Spleen (tissue), 11 donors: ENCODE results near the gene ST3GAL2. TPM values are rescaled to one million over a fixed set of nuclear protein-coding genes. Genes with fewer than 3 reads are reported as not detected.

Experiments used
- DNase-seq: peaks from one replicate; pipeline ENCODE4 v3.0.0-alpha.2; 2020
- H3K27ac ChIP-seq, 8 donors: fragments of 200-600 bp; sonication (generic) in 7 of 8; 1 replicate in 4 of 8; 2 replicates in 4 of 8; pipeline versions ENCODE4 v1.5.0 to v1.8.0; 2016 to 2021; ENCODE audit warnings: inconsistent platforms in 4 of 8, mild to moderate bottlenecking in 4 of 8, moderate library complexity in 1 of 8
- H3K27me3 ChIP-seq, 7 donors: fragments of 200-600 bp; sonication (generic) in 6 of 7; replicated peaks in 1 of 7; 1 replicate in 4 of 7; 2 replicates in 3 of 7; pipeline versions ENCODE4 v1.5.0 to v1.8.0; 2016 to 2021; ENCODE audit warnings: inconsistent platforms in 3 of 7, mild to moderate bottlenecking in 1 of 7
- H3K36me3 ChIP-seq, 6 donors: fragments of 200-600 bp; sonication (generic) in 5 of 6; 1 replicate in 4 of 6; 2 replicates in 2 of 6; pipeline versions ENCODE4 v1.5.0 to v1.8.0; 2016 to 2021; ENCODE audit warnings: inconsistent platforms in 2 of 6
- H3K4me1 ChIP-seq, 6 donors: fragments of 200-600 bp; sonication (generic) in 5 of 6; 1 replicate in 3 of 6; 2 replicates in 3 of 6; pipeline versions ENCODE4 v1.5.0 to v1.8.0; 2016 to 2021; ENCODE audit warnings: inconsistent platforms in 3 of 6
- H3K4me3 ChIP-seq, 8 donors: fragments of 200-600 bp; sonication (generic) in 7 of 8; 1 replicate in 4 of 8; 2 replicates in 4 of 8; pipeline versions ENCODE4 v1.5.0 to v1.8.0; 2016 to 2021; ENCODE audit warnings: inconsistent platforms in 4 of 8, mild to moderate bottlenecking in 4 of 8, moderate library complexity in 2 of 8
- H3K9me3 ChIP-seq, 8 donors: fragments of 200-600 bp; sonication (generic) in 7 of 8; 1 replicate in 4 of 8; 2 replicates in 4 of 8; pipeline versions ENCODE4 v1.5.0 to v1.8.0; 2016 to 2021; ENCODE audit warnings: inconsistent platforms in 4 of 8
- POLR2A ChIP-seq, 3 donors: fragments of 450-650 bp; IDR thresholded peaks; one replicate each; pipeline ENCODE4 v1.5.1; 2017; ENCODE audit warnings: antibody characterized with exemption in 3 of 3, mild to moderate bottlenecking in 1 of 3
- POLR2AphosphoS5 ChIP-seq, 3 donors: sonication (generic); formaldehyde crosslinking; IDR thresholded peaks; one replicate each; pipeline ENCODE4 v1.5.1; 2017; ENCODE audit warnings: antibody characterized with exemption in 3 of 3
- WGBS, 5 donors: extraction: QIAGEN DNeasy Blood & Tissue Kit in 3 of 5; methylation state at CpG; one replicate each; pipeline versions ENCODE4 v1.1.5 to v1.1.7; 2013 to 2018; 5-methylcytosine and 5-hydroxymethylcytosine counted together
- intact Hi-C: fragments of 100-400 bp; cut with DNase I; formaldehyde crosslinking; loops from one replicate; pipeline ENCODE4 v1.15.0; 2023; ENCODE audit warnings: low total_unique reads
- polyA plus RNA-seq, 3 donors: library from polyadenylated mRNA; stranded (reverse); fragments of 200-250 nt; gene quantifications; one replicate each; pipeline ENCODE4 v1.2.1, GENCODE V29; 2013
- total RNA-seq, 7 donors: library from RNA; depleted of rRNA in 3 of 7; stranded (reverse); fragments of >200 nt in 3 of 7; fragmentation: NEBNext Ultra II Directional in 4 of 7; extraction: Animal tissue kit (Norgen Biotek cat#: 25700) in 4 of 7; gene quantifications; one replicate each; pipeline versions ENCODE4 v1.1.0 to v1.2.1, GENCODE V29; 2016 to 2021
- TF ChIP-seq, protein P1 (sequence below), 11 experiments: fragments of 200-600 bp in 7 of 11; fragments of 450-650 bp in 4 of 11; sonication (generic) in 4 of 11; IDR thresholded peaks in 8 of 11; conservative IDR thresholded peaks in 3 of 11; 1 replicate in 7 of 11; 2 replicates in 4 of 11; pipeline versions ENCODE4 v1.4.0 to v1.8.0; 2016 to 2021; ENCODE audit warnings: antibody characterized with exemption in 11 of 11, inconsistent platforms in 4 of 11, mild to moderate bottlenecking in 1 of 11
- donor health status: healthy with polysubstance abuse.
- donor health status: DM: no; HTN: no; CAD: no; lungs with moderate emphysema.
- donor health status: DM: no; HTN: no; CAD: no.
- donor health status: Bipolar disorder and iron deficiency.
- donor health status: healthy.
- donor health status: DM: no; HTN: no; CAD: no.
- donor health status: DM: yes; HTN: yes; CAD: no.

Gene ST3GAL2
- total and polyA plus RNA-seq, 10 donors, result 5.2 to 66.9 (median 43.7) TPM

DNA sequence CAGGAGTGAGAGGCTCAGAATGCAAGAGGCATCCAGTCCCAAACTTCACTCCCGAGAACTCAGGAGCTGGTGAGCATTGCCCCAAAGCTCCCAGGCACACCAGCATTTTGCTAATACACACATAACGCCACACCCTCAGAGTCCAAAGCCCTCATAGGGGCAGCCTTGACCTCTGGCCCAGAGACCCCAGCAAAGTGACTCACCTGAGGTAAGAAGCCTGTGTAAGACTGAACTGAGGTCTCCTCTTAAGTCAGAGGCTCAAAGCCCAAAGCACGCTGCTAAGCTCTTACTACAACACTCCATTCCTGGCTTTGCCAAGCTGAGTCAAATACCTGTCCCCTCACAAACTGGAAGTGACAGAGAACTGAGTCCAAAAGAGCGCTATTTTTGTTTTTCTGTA, 16.4 kb downstream of the ST3GAL2 start:
- H3K27ac ChIP-seq, result peak overlapping the region in 6 of 8 donors; percentile 74 to 96 (median 84)
- no peak for TF ChIP-seq POLR2AphosphoS5 (IDR thresholded peaks at IDR 0.05)
- TF ChIP-seq POLR2A (IDR thresholded peaks at IDR 0.05), result no peak
- TF ChIP-seq, protein P1, sequence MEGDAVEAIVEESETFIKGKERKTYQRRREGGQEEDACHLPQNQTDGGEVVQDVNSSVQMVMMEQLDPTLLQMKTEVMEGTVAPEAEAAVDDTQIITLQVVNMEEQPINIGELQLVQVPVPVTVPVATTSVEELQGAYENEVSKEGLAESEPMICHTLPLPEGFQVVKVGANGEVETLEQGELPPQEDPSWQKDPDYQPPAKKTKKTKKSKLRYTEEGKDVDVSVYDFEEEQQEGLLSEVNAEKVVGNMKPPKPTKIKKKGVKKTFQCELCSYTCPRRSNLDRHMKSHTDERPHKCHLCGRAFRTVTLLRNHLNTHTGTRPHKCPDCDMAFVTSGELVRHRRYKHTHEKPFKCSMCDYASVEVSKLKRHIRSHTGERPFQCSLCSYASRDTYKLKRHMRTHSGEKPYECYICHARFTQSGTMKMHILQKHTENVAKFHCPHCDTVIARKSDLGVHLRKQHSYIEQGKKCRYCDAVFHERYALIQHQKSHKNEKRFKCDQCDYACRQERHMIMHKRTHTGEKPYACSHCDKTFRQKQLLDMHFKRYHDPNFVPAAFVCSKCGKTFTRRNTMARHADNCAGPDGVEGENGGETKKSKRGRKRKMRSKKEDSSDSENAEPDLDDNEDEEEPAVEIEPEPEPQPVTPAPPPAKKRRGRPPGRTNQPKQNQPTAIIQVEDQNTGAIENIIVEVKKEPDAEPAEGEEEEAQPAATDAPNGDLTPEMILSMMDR (IDR thresholded peaks at IDR 0.05 in 8 of 11, conservative IDR thresholded peaks at IDR 0.05 in 3 of 11), result no peak
- H3K27me3 ChIP-seq, result no peaks in the 10 kb centered on the region
- intact Hi-C loops, result no loop called here
- no peaks in the 10 kb centered on the region for H3K9me3 ChIP-seq
- WGBS, 5 donors, result 80 to 95% (median 89%) methylated on average over 4 of the region's 4 CpGs
- peaks cover 0 to 20% (median 4%) of the 10 kb centered on the region in 6 donors for H3K36me3 ChIP-seq
- no peak for DNase-seq
- peaks cover 26 to 100% (median 71%) of the 10 kb centered on the region in 6 donors for H3K4me1 ChIP-seq
- H3K4me3 ChIP-seq, result no peak overlapping the region

DNA sequence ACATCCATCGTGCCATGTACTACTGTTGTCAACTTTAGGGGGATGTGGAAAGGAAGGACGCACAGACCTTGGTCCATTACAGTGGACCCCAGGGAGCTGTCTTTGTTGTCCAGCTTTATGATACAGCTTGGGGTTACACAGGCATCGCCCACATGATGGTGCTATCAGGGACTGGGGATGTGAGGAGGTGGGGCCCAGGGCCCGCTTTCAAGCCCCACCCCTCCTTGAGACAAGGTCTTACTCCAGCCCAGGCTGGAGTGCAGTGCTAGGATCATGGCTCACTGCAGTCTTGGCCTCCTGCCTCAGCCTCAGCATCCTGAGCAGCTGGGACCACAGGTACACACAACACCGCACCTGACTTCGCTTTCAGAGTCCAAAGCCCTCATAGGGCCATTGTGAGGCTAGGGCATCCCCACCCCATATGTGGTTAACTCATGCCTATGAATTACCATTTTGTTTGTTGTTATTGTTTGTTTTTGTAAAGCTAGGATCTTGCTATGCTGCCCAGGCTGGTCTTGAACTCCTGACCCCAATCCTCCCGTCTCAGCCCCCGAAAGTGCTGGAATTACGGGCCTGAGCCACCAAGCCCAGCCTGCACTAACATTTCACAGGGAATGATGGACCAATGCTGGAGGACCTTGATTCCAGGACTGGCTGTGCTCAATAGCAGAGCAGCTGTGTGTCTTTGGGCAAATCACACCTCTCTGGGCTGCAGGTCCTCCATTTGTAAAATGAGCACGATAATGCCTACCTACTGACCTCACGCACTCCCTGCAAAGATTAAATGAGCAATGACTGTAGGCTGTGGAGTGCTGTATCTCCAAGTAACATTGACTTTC, 17.2 kb downstream of the ST3GAL2 start:
- H3K27ac ChIP-seq, result peak overlapping the region in 5 of 8 donors; percentile 74 to 96 (median 84)
- DNase-seq, result no peak
- intact Hi-C loops, result no loop called here
- H3K36me3 ChIP-seq, result peaks cover 0 to 23% (median 4%) of the 10 kb centered on the region in 6 donors
- peaks cover 22 to 100% (median 73%) of the 10 kb centered on the region in 6 donors for H3K4me1 ChIP-seq
- WGBS, 5 donors, result 90 to 92% (median 91%) methylated on average over 10 to 11 of the region's 11 CpGs
- TF ChIP-seq, protein P1 (IDR thresholded peaks at IDR 0.05 in 8 of 11, conservative IDR thresholded peaks at IDR 0.05 in 3 of 11), result no peak
- TF ChIP-seq POLR2AphosphoS5 (IDR thresholded peaks at IDR 0.05), result no peak
- TF ChIP-seq POLR2A (IDR thresholded peaks at IDR 0.05), result no peak
- H3K27me3 ChIP-seq, result no peaks in the 10 kb centered on the region
- H3K4me3 ChIP-seq, result no peak overlapping the region
- H3K9me3 ChIP-seq, result no peaks in the 10 kb centered on the region

DNA sequence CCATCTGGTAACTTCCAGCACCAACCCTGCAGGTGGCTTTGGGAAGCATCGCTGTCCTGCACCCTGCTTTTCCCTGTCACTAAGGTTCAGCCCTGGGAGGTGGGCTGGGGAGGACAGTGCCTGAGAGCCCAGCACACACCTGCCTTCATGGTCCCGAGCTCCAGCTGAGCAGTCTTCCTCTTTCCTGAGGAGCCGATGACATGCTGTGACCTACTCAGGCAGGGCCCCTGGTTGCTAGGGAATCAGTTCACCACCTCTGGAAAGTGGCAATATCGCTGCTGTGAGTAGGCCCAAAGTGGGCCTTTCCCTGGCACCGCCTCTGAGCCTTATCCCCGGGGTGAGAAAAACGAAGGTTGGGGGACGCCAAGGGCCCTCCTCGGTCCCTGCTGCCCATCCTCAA, 17.9 kb downstream of the ST3GAL2 start:
- H3K4me1 ChIP-seq, result peaks cover 22 to 100% (median 77%) of the 10 kb centered on the region in 6 donors
- DNase-seq, result no peak
- H3K27ac ChIP-seq, result peak overlapping the region in 3 of 8 donors; percentile 83 to 96 (median 87)
- WGBS, 5 donors, result 82 to 86% (median 84%) methylated on average over 7 to 9 of the region's 9 CpGs
- H3K27me3 ChIP-seq, result no peaks in the 10 kb centered on the region
- no peak for TF ChIP-seq POLR2AphosphoS5 (IDR thresholded peaks at IDR 0.05)
- peaks cover 0 to 25% (median 4%) of the 10 kb centered on the region in 6 donors for H3K36me3 ChIP-seq
- H3K9me3 ChIP-seq, result no peaks in the 10 kb centered on the region
- no peak overlapping the region for H3K4me3 ChIP-seq
- intact Hi-C loops, result no loop called here

DNA sequence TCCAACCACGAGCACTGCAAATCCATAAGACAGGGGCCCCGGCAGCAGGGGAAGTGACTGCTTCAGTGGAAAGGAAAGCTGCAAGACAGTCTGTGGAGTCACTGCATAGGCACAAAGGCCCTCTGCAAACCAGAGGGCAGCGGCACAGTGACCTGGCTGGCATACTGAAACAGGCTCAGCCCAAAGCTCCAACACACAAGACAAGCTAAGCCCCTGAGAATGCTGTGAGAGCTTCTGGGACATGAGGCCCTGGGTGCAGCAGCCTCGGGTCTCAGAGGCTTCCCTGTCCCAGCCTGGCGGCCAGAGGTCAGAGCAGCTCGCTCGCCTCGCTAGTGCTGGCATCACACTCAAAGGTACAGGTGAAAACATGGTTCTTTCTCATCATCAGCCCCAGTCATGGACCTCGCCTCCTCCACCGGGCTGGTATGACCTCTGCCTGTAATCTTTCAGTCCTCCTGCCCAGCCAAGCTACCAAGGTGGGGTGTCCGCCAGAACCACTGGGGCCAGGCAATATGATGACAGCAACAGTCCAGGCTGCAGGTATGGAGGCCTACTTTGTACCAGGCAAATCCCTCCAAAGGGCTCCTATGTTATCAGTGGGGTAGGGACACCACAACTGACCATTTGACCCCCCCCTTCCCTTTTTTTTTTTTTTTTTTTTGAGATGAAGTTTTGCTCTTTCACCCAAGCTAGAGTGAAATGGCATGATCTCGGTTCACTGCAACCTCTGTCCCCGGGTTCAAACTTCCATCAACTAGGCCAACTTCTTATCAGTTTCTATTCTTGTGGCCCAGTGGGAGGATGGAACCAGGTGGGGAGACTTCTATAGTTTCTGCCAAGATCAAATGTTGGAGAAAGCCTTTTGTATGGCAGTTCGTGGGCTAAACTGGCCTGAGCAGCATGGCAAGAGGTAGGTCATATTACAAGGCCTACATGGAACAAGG, 19.2 kb downstream of the ST3GAL2 start:
- TF ChIP-seq POLR2AphosphoS5 (IDR thresholded peaks at IDR 0.05), result peak in 1 of 3 donors; percentile 11
- TF ChIP-seq, protein P1 (IDR thresholded peaks at IDR 0.05 in 8 of 11, conservative IDR thresholded peaks at IDR 0.05 in 3 of 11), result no peak
- peaks cover 22 to 99% (median 81%) of the 10 kb centered on the region in 6 donors for H3K4me1 ChIP-seq
- DNase-seq, result no peak
- H3K9me3 ChIP-seq, result no peaks in the 10 kb centered on the region
- intact Hi-C loops, result no loop called here
- peaks cover 0 to 16% (median 2%) of the 10 kb centered on the region in 6 donors for H3K36me3 ChIP-seq
- WGBS, 5 donors, result 71 to 79% (median 76%) methylated on average over 13 to 14 of the region's 14 CpGs
- no peaks in the 10 kb centered on the region for H3K27me3 ChIP-seq
- peak overlapping the region in 4 of 8 donors; percentile 23 to 83 (median 54) for H3K27ac ChIP-seq
- H3K4me3 ChIP-seq, result peak overlapping the region in 1 of 8 donors; percentile 13
